Measurements from ENCODE around the gene CIBAR2. TPM values are rescaled to one million over a fixed set of nuclear protein-coding genes. Genes with fewer than 3 reads are reported as not detected.

Gene CIBAR2
- total and polyA plus RNA-seq, 10 of the 15 experiments (the other 5 are each of a cell fraction or from before 2014, with no cell fraction given): 0.05 to 0.16 (median 0.07) TPM; not detected in 7

- ATAC-seq: peak; percentile 12
- peak overlapping the region; percentile 96 for H3K4me2 ChIP-seq (ENCODE audit: control insufficient read depth, insufficient read depth)
- 18% methylated on average over 33 of the region's 33 CpGs for WGBS (ENCODE audit: insufficient coverage, insufficient replicate concordance, low lambda C conversion rate, missing lambda C conversion rate)
- no peak for DNase-seq (ENCODE audit: low read depth, low spot score)
- H3K4me3 ChIP-seq: peak overlapping the region; percentile 23; the same call in 1 of the 2 replicates
- no peaks in the 10 kb centered on the region; a peak in 1 of 4 replicates for H3K36me3 ChIP-seq (ENCODE audit: control insufficient read depth in 2 of 2, insufficient read depth in 2 of 2, low read length in 1 of 2)
- in situ Hi-C loops (cut with MboI): no loop called here
- no peaks in the 10 kb centered on the region; a peak in 1 of 4 replicates for H3K27me3 ChIP-seq (replicated peaks in 1 of 2; ENCODE audit: control insufficient read depth in 2 of 2, insufficient read depth in 2 of 2, low read length in 1 of 2)
- H3K79me2 ChIP-seq (ENCODE audit: control insufficient read depth, insufficient read depth, low read length): no peaks in the 10 kb centered on the region
- SMC1A ChIA-PET (ENCODE audit: uncharacterized antibody, unreplicated experiment): interaction anchor here (1.3 kb wide), 1 partner anchor 10 kb away, joined by 3 read pairs; no protein-coding TSS in a partner anchor
- intact Hi-C loops (cut with micrococcal nuclease; ENCODE audit: unreplicated experiment): loop anchor here (2.0 kb wide), 1 partner anchor 26 kb away; no protein-coding TSS in a partner anchor
- peak overlapping the region; percentile 77 for H3K27ac ChIP-seq (ENCODE audit: control insufficient read depth, insufficient read depth)
- BruUV-seq (replicated peaks): no TSS peak
- CTCF ChIA-PET: interaction anchor here (1.2 kb wide), 1 partner anchor 9 kb away, joined by 3 read pairs; no protein-coding TSS in a partner anchor
- no peaks in the 10 kb centered on the region for H4K20me1 ChIP-seq (ENCODE audit: control insufficient read depth, insufficient read depth)
- peak; percentile 7 for FAIRE-seq
- peak overlapping the region; percentile 81 for H2AFZ ChIP-seq (ENCODE audit: control insufficient read depth, low read depth, low read length)
- H3K4me1 ChIP-seq (ENCODE audit: control insufficient read depth, insufficient read depth, low read length): peaks cover 30% of the 10 kb centered on the region
- POLR2A ChIA-PET: no interaction called here
- RAD21 ChIA-PET (ENCODE audit: unreplicated experiment): no interaction called here
- H3K9me3 ChIP-seq (replicated peaks; ENCODE audit: control insufficient read depth, insufficient read depth, low read length): no peaks in the 10 kb centered on the region
- peak overlapping the region; percentile 75; the same call in 1 of the 2 replicates for H3K9ac ChIP-seq (ENCODE audit: control insufficient read depth, insufficient read depth, low read length)
- TF ChIP-seq USF1 (IDR thresholded peaks at IDR 0.05; ENCODE audit: borderline replicate concordance, extremely low read length, insufficient read depth, low read depth, low read length) (peak; percentile 4), SUPT20H (IDR thresholded peaks at IDR 0.05; ENCODE audit: borderline replicate concordance, control insufficient read depth, low read depth, low read length) (no peak), POLR2A (IDR thresholded peaks at IDR 0.05; ENCODE audit: low read depth, low read length) (0 out of 2 replicates have a peak, but pooled peaks have one; percentile 25), CBX3 (IDR thresholded peaks at IDR 0.05; ENCODE audit: borderline replicate concordance, low read depth) (no peak), NFYB (IDR thresholded peaks at IDR 0.05; ENCODE audit: insufficient read depth, low read depth, low read length) (no peak), RAD21 (IDR thresholded peaks at IDR 0.05; ENCODE audit: insufficient read depth, low read depth, low read length) (no peak), GATAD2B (conservative IDR thresholded peaks at IDR 0.05; ENCODE audit: low read depth) (0 out of 2 replicates have a peak, but pooled peaks have one; percentile 18), MTA3 (IDR thresholded peaks at IDR 0.05; ENCODE audit: borderline replicate concordance, low read length) (no peak), CUX1 (IDR thresholded peaks at IDR 0.05; ENCODE audit: insufficient replicate concordance, low read depth, low read length) (no peak), RB1 (IDR thresholded peaks at IDR 0.05; ENCODE audit: borderline replicate concordance) (no peak), ZNF384 (IDR thresholded peaks at IDR 0.05; ENCODE audit: borderline replicate concordance, low read depth, low read length) (no peak), ZNF274 (IDR thresholded peaks at IDR 0.05; ENCODE audit: insufficient read depth, insufficient read length) (no peak), KAT2A (conservative IDR thresholded peaks at IDR 0.05; ENCODE audit: control insufficient read depth, low read depth, low read length) (no peak), KLF5 (IDR thresholded peaks at IDR 0.05; ENCODE audit: partially characterized antibody) (no peak)
Measured at GRCh38 chr16:85082173-85083050, 29.9 kb downstream of the CIBAR2 start.
